GM12878 (cell line): ENCODE results near the gene SPSB3. TPM values are rescaled to one million over a fixed set of nuclear protein-coding genes. Genes with fewer than 3 reads are reported as not detected.

ENCODE experiments used
- ATAC-seq: fragments of 200-7000 bp; cut with Tn5 transposase; 3 replicates; pipeline ENCODE4 v1.9.1; 2020; ENCODE audit warnings: mild to moderate bottlenecking, moderate library complexity
- BruUV-seq: library from RNA; stranded (reverse); fragments of 400-500 nt; replicated peaks from 2 replicates; lab custom pipeline; 2021; lab: Mats Ljungman, UMichigan
- CTCF ChIA-PET: fragments of 300-600 bp; sonication (Branson Sonifier 250); formaldehyde crosslinking; extraction: SDS; loops from one replicate; lab custom pipeline; 2021; ENCODE audit warnings: inconsistent platforms; lab: Yijun Ruan, JAX
- POLR2A ChIA-PET: fragments of 350-600 bp; formaldehyde crosslinking; extraction: SDS; loops from one replicate; lab custom pipeline; 2021; ENCODE audit warnings: inconsistent platforms; lab: Charles Lee
- RAD21 ChIA-PET: fragments of 300-600 bp; sonication (Branson Sonifier 250); formaldehyde crosslinking; loops from one replicate; lab custom pipeline; 2023; ENCODE audit warnings: antibody characterized with exemption; ENCODE audit not compliant: unreplicated experiment; lab: Charles Lee
- SMC1A ChIA-PET: fragments of 300-600 bp; sonication (Branson Sonifier 250); formaldehyde crosslinking; loops from one replicate; lab custom pipeline; 2023; ENCODE audit not compliant: unreplicated experiment, uncharacterized antibody; lab: Charles Lee
- DNase-seq: peaks from one replicate; pipeline ENCODE4 v3.0.0-alpha.2; 2011; ENCODE audit warnings: low read depth, low spot score
- FAIRE-seq: peaks from 3 replicates; lab custom pipeline; 2011; peaks lifted over from hg19 to GRCh38; lab: Jason Lieb, UNC
- H2AFZ ChIP-seq: 2 replicates; pipeline ENCODE4 v1.6.0; 2011; ENCODE audit warnings: low read depth, low read length, control low read depth; ENCODE audit not compliant: control insufficient read depth
- H3K27ac ChIP-seq: 2 replicates; pipeline ENCODE4 v1.5.1; 2011; ENCODE audit warnings: control low read depth; ENCODE audit not compliant: control insufficient read depth, insufficient read depth
- H3K27me3 ChIP-seq, 2 experiments: replicated peaks in 1 of 2; 2 replicates each; pipeline versions ENCODE4 v1.6.0 to v1.6.1; 2011; ENCODE audit warnings: low read length in 1 of 2; ENCODE audit not compliant: control insufficient read depth in 2 of 2, insufficient read depth in 2 of 2
- H3K36me3 ChIP-seq, 2 experiments: 2 replicates each; pipeline ENCODE4 v1.5.1; 2011; ENCODE audit warnings: low read length in 1 of 2; ENCODE audit not compliant: control insufficient read depth in 2 of 2, insufficient read depth in 2 of 2
- H3K4me1 ChIP-seq: 2 replicates; pipeline ENCODE4 v1.6.1; 2011; ENCODE audit warnings: mild to moderate bottlenecking, low read length, moderate library complexity, mixed read lengths; ENCODE audit not compliant: control insufficient read depth, insufficient read depth
- H3K4me2 ChIP-seq: 2 replicates; pipeline ENCODE4 v1.6.0; 2011; ENCODE audit warnings: control low read depth; ENCODE audit not compliant: control insufficient read depth, insufficient read depth
- H3K4me3 ChIP-seq: fragments of 200-600 bp; sonication (generic); 2 replicates; pipeline ENCODE4 v1.5.1; 2016
- H3K79me2 ChIP-seq: 2 replicates; pipeline ENCODE4 v1.6.0; 2011; ENCODE audit warnings: low read length; ENCODE audit not compliant: control insufficient read depth, insufficient read depth
- H3K9ac ChIP-seq: 2 replicates; pipeline ENCODE4 v1.8.0; 2011; ENCODE audit warnings: low read length, control low read depth, mixed read lengths; ENCODE audit not compliant: control insufficient read depth, insufficient read depth
- H3K9me3 ChIP-seq: replicated peaks from 3 replicates; pipeline ENCODE4 v1.5.1; 2011; ENCODE audit warnings: mild to moderate bottlenecking, low read length; ENCODE audit not compliant: control insufficient read depth, insufficient read depth
- H4K20me1 ChIP-seq: 2 replicates; pipeline ENCODE4 v1.6.0; 2011; ENCODE audit not compliant: control insufficient read depth, insufficient read depth
- ATF2 ChIP-seq: IDR thresholded peaks from 2 replicates; pipeline ENCODE4 v1.6.1; 2012; ENCODE audit warnings: low read length, inconsistent platforms
- ATF7 ChIP-seq: fragments of 450-650 bp; IDR thresholded peaks from 2 replicates; pipeline ENCODE4 v1.6.1; 2016; ENCODE audit warnings: low read depth, mild to moderate bottlenecking
- BCL3 ChIP-seq: IDR thresholded peaks from 2 replicates; pipeline ENCODE4 v1.6.1; 2011; ENCODE audit warnings: borderline replicate concordance, low read depth, mild to moderate bottlenecking, moderate library complexity, low read length; ENCODE audit not compliant: insufficient read depth, poor library complexity, severe bottlenecking
- EED ChIP-seq: sonication (generic); IDR thresholded peaks from 2 replicates; pipeline ENCODE4 v1.6.1; 2016; ENCODE audit warnings: antibody characterized with exemption, low read depth
- EGR1 ChIP-seq, 2 experiments: IDR thresholded peaks; 1 replicate in 1 of 2; 2 replicates in 1 of 2; pipeline ENCODE4 v1.6.1; 2011 to 2012; ENCODE audit warnings: low read depth in 2 of 2, low read length in 2 of 2, borderline replicate concordance in 1 of 2, mild to moderate bottlenecking in 1 of 2, moderate library complexity in 1 of 2
- HDGF ChIP-seq: fragments of 450-650 bp; IDR thresholded peaks from 2 replicates; pipeline ENCODE4 v1.6.1; 2016; ENCODE audit warnings: antibody characterized with exemption
- HSF1 ChIP-seq: fragments of 150-350 bp; IDR thresholded peaks from 2 replicates; pipeline ENCODE4 v1.6.1; 2014; ENCODE audit warnings: mild to moderate bottlenecking, low read depth, low read length
- JUNB ChIP-seq: IDR thresholded peaks from 2 replicates; pipeline ENCODE4 v1.6.1; 2016; ENCODE audit warnings: antibody characterized with exemption, mild to moderate bottlenecking
- SMAD5 ChIP-seq: IDR thresholded peaks from 2 replicates; pipeline ENCODE4 v1.6.1; 2016; ENCODE audit warnings: antibody characterized with exemption, low read depth
- TBL1XR1 ChIP-seq: IDR thresholded peaks from 2 replicates; pipeline ENCODE4 v1.6.1; 2012; ENCODE audit warnings: low read depth, low read length, improper control_type of control experiment
- TCF3 ChIP-seq: IDR thresholded peaks from 2 replicates; pipeline ENCODE4 v1.6.1; 2012; ENCODE audit warnings: low read depth, mild to moderate bottlenecking, low read length, borderline replicate concordance; ENCODE audit not compliant: insufficient read depth
- WGBS: methylation state at CpG from one replicate; pipeline ENCODE4 v1.1.6; 2016; ENCODE audit warnings: low lambda C conversion rate; ENCODE audit not compliant: insufficient replicate concordance, insufficient coverage; ENCODE audit errors: missing lambda C conversion rate; 5-methylcytosine and 5-hydroxymethylcytosine counted together
- in situ Hi-C: fragments of 300-500 bp; cut with MboI; formaldehyde crosslinking; loops from 9 replicates; pipeline ENCODE4 v1.14.3; 2018; ENCODE audit warnings: mixed read lengths
- intact Hi-C: fragments of 100-400 bp; cut with micrococcal nuclease; formaldehyde crosslinking; loops from one replicate; pipeline ENCODE4 v1.14.2; 2022; ENCODE audit not compliant: unreplicated experiment
- polyA plus RNA-seq, 11 experiments: library from polyadenylated mRNA; depleted of rRNA in 4 of 11; unstranded in 6 of 11; stranded (reverse) in 5 of 11; fragments of >200 nt; fragmentation: Nextera tagmentation in 4 of 11; fragmentation: Illumina TruSeq in 1 of 11; extraction: Ambion mirVana in 4 of 11; extraction: Trizol in 1 of 11; gene quantifications; 1 replicate in 1 of 11; 2 replicates in 10 of 11; pipeline versions ENCODE4 v1.2.1 to v1.2.3, GENCODE V29; 2011 to 2016; ENCODE audit warnings: inconsistent platforms in 2 of 11, missing spikeins in 2 of 11, low read depth in 1 of 11
- total RNA-seq, 4 experiments: library from RNA; depleted of rRNA in 3 of 4; stranded (reverse); fragments of >200 nt in 3 of 4; fragmentation: Illumina TruSeq in 1 of 4; extraction: Trizol in 1 of 4; gene quantifications; 2 replicates each; pipeline versions ENCODE4 v1.2.1 to v1.2.3, GENCODE V29; 2013 to 2021
- TF ChIP-seq, protein P1 (sequence below): fragments of 450-650 bp; IDR thresholded peaks from 2 replicates; pipeline ENCODE4 v1.6.1; 2016; ENCODE audit warnings: mild to moderate bottlenecking

SPSB3 gene
- total and polyA plus RNA-seq, 10 of the 15 experiments (the other 5 are each of a cell fraction or from before 2014, with no cell fraction given): 0.31 to 26.9 (median 14.0) TPM

- RAD21 ChIA-PET: no interaction called here
- H3K4me1 ChIP-seq: no peaks in the 10 kb centered on the region
These were observed 42.1 kb downstream of the SPSB3 start for GRCh38 chr16:1740234-1740633.

GRCh38 chr16:1734816-1735215 is 47.6 kb downstream of the SPSB3 start:
- RAD21 ChIA-PET: no interaction called here
- Histone ChIP-seq H4K20me1 (no peaks in the 10 kb centered on the region), H3K79me2 (no peaks in the 10 kb centered on the region), H3K4me2 (no peak overlapping the region), H3K9me3 (peaks cover 6% of the 10 kb centered on the region; the same call in 1 of the 3 replicates), H3K4me3 (no peak overlapping the region), H3K27me3 (no peaks in the 10 kb centered on the region), H3K36me3 (peaks cover 0 to 22% of the 10 kb centered on the region in 2 experiments; a peak in 3 of 4 replicates), H2AFZ (no peak overlapping the region), H3K4me1 (no peaks in the 10 kb centered on the region), H3K27ac (no peak overlapping the region), H3K9ac (no peak overlapping the region)
- CTCF ChIA-PET: no interaction called here
- BruUV-seq: no TSS peak
- over 99% methylated on average over 22 of the region's 22 CpGs for WGBS
- no peak for ATAC-seq
- SMC1A ChIA-PET: no interaction called here
- no peak for DNase-seq
- intact Hi-C loops (no loop called here), in situ Hi-C loops (no loop called here)
- no peak for FAIRE-seq
- POLR2A ChIA-PET: no interaction called here
- TF ChIP-seq EGR1 (IDR thresholded peaks at IDR 0.05; ENCODE audit: borderline replicate concordance in 1 of 2, low read depth in 2 of 2, low read length in 2 of 2): no peak
- TF ChIP-seq SMAD5: no peak
- no peak for TF ChIP-seq JUNB
- TF ChIP-seq HSF1: no peak
- no peak for TF ChIP-seq EED
- TF ChIP-seq ATF2: no peak
- no peak for TF ChIP-seq HDGF
- TF ChIP-seq TBL1XR1: no peak
- TF ChIP-seq, protein P1, sequence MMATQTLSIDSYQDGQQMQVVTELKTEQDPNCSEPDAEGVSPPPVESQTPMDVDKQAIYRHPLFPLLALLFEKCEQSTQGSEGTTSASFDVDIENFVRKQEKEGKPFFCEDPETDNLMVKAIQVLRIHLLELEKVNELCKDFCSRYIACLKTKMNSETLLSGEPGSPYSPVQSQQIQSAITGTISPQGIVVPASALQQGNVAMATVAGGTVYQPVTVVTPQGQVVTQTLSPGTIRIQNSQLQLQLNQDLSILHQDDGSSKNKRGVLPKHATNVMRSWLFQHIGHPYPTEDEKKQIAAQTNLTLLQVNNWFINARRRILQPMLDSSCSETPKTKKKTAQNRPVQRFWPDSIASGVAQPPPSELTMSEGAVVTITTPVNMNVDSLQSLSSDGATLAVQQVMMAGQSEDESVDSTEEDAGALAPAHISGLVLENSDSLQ: no peak

More at GRCh38 chr16:1740234-1740633, 42.1 kb downstream of the SPSB3 start:
- 99% methylated on average over 27 of the region's 33 CpGs for WGBS
- H2AFZ ChIP-seq: no peak overlapping the region
- no peak for FAIRE-seq
- CTCF ChIA-PET: no interaction called here
- in situ Hi-C loops: no loop called here
- POLR2A ChIA-PET: no interaction called here
- no peak overlapping the region for H3K4me3 ChIP-seq
- peaks cover 5% of the 10 kb centered on the region; the same call in 1 of the 3 replicates for H3K9me3 ChIP-seq
- H3K27ac ChIP-seq: no peak overlapping the region
- intact Hi-C loops: no loop called here
- no TSS peak for BruUV-seq
- no peaks in the 10 kb centered on the region for H3K27me3 ChIP-seq
- no peak for ATAC-seq
- TF ChIP-seq TCF3: peak; percentile 77
- TF ChIP-seq BCL3: peak; percentile 89
- TF ChIP-seq ATF7: no peak
- H3K9ac ChIP-seq: no peak overlapping the region
- no peak overlapping the region for H3K4me2 ChIP-seq
- no peaks in the 10 kb centered on the region for H4K20me1 ChIP-seq
- SMC1A ChIA-PET: no interaction called here
- peaks cover 1 to 9% of the 10 kb centered on the region in 2 experiments; a peak in 3 of 4 replicates for H3K36me3 ChIP-seq
- no peak for DNase-seq
- no peaks in the 10 kb centered on the region for H3K79me2 ChIP-seq
